Fibroblast of lung (primary cell): ENCODE data around the gene A2M.

ENCODE experiments used
- CTCF ChIP-seq, 2 donors: IDR thresholded peaks in 1 of 2; conservative IDR thresholded peaks in 1 of 2; 1 replicate in 1 of 2; 2 replicates in 1 of 2; pipeline ENCODE4 v1.5.1; 2011 to 2012; ENCODE audit warnings: low read length in 2 of 2, control low read depth in 1 of 2, inconsistent platforms in 1 of 2, low read depth in 1 of 2, mild to moderate bottlenecking in 1 of 2
- EZH2 ChIP-seq: IDR thresholded peaks from 2 replicates; pipeline ENCODE4 v1.5.1; 2012; ENCODE audit warnings: low read length, control low read depth, mild to moderate bottlenecking; ENCODE audit errors: missing control alignments

- TF ChIP-seq CTCF (conservative IDR thresholded peaks at IDR 0.05 in 1 of 2, IDR thresholded peaks at IDR 0.05 in 1 of 2; ENCODE audit: low read depth in 1 of 2, low read length in 2 of 2) (no peak), EZH2 (no peak)
Observed at GRCh38 chr12:9109737-9110491, 5.8 kb downstream of the A2M start.
